Measurements from ENCODE around the gene NIM1K. TPM values are rescaled to one million over a fixed set of nuclear protein-coding genes. Genes with fewer than 3 reads are reported as not detected.

NIM1K gene
- polyA plus RNA-seq, 3 donors, result 0.13 TPM; not detected in 2

- no peaks in the 10 kb centered on the region for H3K9me3 ChIP-seq (replicated peaks in 1 of 2; ENCODE audit: control insufficient read depth in 1 of 2, insufficient read depth in 1 of 2, low read length in 2 of 2)
- DNase-seq, result no peak
- H3K27ac ChIP-seq (ENCODE audit: low read depth in 1 of 2, low read length in 2 of 2), result no peak overlapping the region
- H3K36me3 ChIP-seq (replicated peaks in 1 of 2; ENCODE audit: control insufficient read depth in 1 of 2, insufficient read depth in 2 of 2, low read length in 2 of 2), result no peaks in the 10 kb centered on the region
- H3K4me1 Mint-ChIP-seq, result peaks cover 7% of the 10 kb centered on the region
- no peak overlapping the region for H3K4me3 ChIP-seq (replicated peaks in 1 of 3; ENCODE audit: low read depth in 2 of 3, low read length in 3 of 3)
- TF ChIP-seq CTCF (IDR thresholded peaks at IDR 0.05), result no peak
- H3K4me1 ChIP-seq (ENCODE audit: control insufficient read depth in 1 of 2, insufficient read depth in 2 of 2, low read length in 2 of 2), result no peaks in the 10 kb centered on the region
- H3K27me3 Mint-ChIP-seq (ENCODE audit: low read depth in 3 of 3), result peaks cover 2 to 10% (median 9%) of the 10 kb centered on the region in 3 donors
- H3K27me3 ChIP-seq (ENCODE audit: control insufficient read depth in 2 of 2, insufficient read depth in 2 of 2, low read length in 2 of 2), result no peaks in the 10 kb centered on the region
- no peaks in the 10 kb centered on the region for H4K20me1 ChIP-seq (ENCODE audit: insufficient read depth, low read length)
- H3K4me2 ChIP-seq (replicated peaks; ENCODE audit: extremely low read depth, low read length, poor library complexity, severe bottlenecking), result no peak overlapping the region
- H3K79me2 ChIP-seq (ENCODE audit: insufficient read depth, low read length), result no peaks in the 10 kb centered on the region
- H3K9me3 Mint-ChIP-seq, result peaks cover 0 to 13% (median 2%) of the 10 kb centered on the region in 7 donors
- no peak overlapping the region for H3K4me3 Mint-ChIP-seq
- H3K27ac Mint-ChIP-seq, result no peak overlapping the region
- H3K9ac ChIP-seq (ENCODE audit: insufficient read depth, low read length, poor library complexity, severe bottlenecking), result no peak overlapping the region
- H3K36me3 Mint-ChIP-seq, result no peaks in the 10 kb centered on the region
- no CpG with 5 or more reads among the region's 1 CpG for WGBS (ENCODE audit: insufficient coverage)
- no peak overlapping the region for H2AFZ ChIP-seq (ENCODE audit: insufficient read depth, low read depth, low read length, poor library complexity, severe bottlenecking)
- intact Hi-C loops (cut with micrococcal nuclease), result no loop called here
These were observed 76.3 kb downstream of the NIM1K start for GRCh38 chr5:43268188-43268820.

GRCh38 chr5:43270645-43271044, 78.6 kb downstream of the NIM1K start:
- H3K9me3 Mint-ChIP-seq, result peaks cover 0 to 10% (median 2%) of the 10 kb centered on the region in 7 donors
- H3K27me3 Mint-ChIP-seq (ENCODE audit: low read depth in 3 of 3), result peaks cover 2 to 6% (median 4%) of the 10 kb centered on the region in 3 donors
- H4K20me1 ChIP-seq (ENCODE audit: insufficient read depth, low read length), result no peaks in the 10 kb centered on the region
- TF ChIP-seq CTCF (IDR thresholded peaks at IDR 0.05), result no peak
- H2AFZ ChIP-seq (ENCODE audit: insufficient read depth, low read depth, low read length, poor library complexity, severe bottlenecking), result no peak overlapping the region
- H3K9ac ChIP-seq (ENCODE audit: insufficient read depth, low read length, poor library complexity, severe bottlenecking), result no peak overlapping the region
- no peaks in the 10 kb centered on the region for H3K36me3 Mint-ChIP-seq
- peaks cover 7% of the 10 kb centered on the region for H3K4me1 Mint-ChIP-seq
- no peak for DNase-seq
- H3K27me3 ChIP-seq (ENCODE audit: control insufficient read depth in 2 of 2, insufficient read depth in 2 of 2, low read length in 2 of 2), result no peaks in the 10 kb centered on the region
- H3K27ac Mint-ChIP-seq, result no peak overlapping the region
- no peak overlapping the region for H3K4me3 ChIP-seq (replicated peaks in 1 of 3; ENCODE audit: low read depth in 2 of 3, low read length in 3 of 3)
- H3K36me3 ChIP-seq (replicated peaks in 1 of 2; ENCODE audit: control insufficient read depth in 1 of 2, insufficient read depth in 2 of 2, low read length in 2 of 2), result no peaks in the 10 kb centered on the region
- H3K79me2 ChIP-seq (ENCODE audit: insufficient read depth, low read length), result no peaks in the 10 kb centered on the region
- no peaks in the 10 kb centered on the region for H3K9me3 ChIP-seq (replicated peaks in 1 of 2; ENCODE audit: control insufficient read depth in 1 of 2, insufficient read depth in 1 of 2, low read length in 2 of 2)
- intact Hi-C loops (cut with micrococcal nuclease), result no loop called here
- H3K4me1 ChIP-seq (ENCODE audit: control insufficient read depth in 1 of 2, insufficient read depth in 2 of 2, low read length in 2 of 2), result no peaks in the 10 kb centered on the region
- WGBS (ENCODE audit: insufficient coverage), result 100% methylated on average over 1 of the region's 1 CpG
- no peak overlapping the region for H3K4me2 ChIP-seq (replicated peaks; ENCODE audit: extremely low read depth, low read length, poor library complexity, severe bottlenecking)
- no peak overlapping the region for H3K27ac ChIP-seq (ENCODE audit: low read depth in 1 of 2, low read length in 2 of 2)
- H3K4me3 Mint-ChIP-seq, result no peak overlapping the region

Data from CD14-positive monocyte (primary cell).